ENCODE measurements around the gene TDRD6. TPM values are rescaled to one million over a fixed set of nuclear protein-coding genes. Genes with fewer than 3 reads are reported as not detected.
"Not testable (repeated sequence)": the region's sequence is repeated elsewhere in the genome, so short reads cannot be mapped to it uniquely, and the experiment has no call there.

The TDRD6 gene, protein sequence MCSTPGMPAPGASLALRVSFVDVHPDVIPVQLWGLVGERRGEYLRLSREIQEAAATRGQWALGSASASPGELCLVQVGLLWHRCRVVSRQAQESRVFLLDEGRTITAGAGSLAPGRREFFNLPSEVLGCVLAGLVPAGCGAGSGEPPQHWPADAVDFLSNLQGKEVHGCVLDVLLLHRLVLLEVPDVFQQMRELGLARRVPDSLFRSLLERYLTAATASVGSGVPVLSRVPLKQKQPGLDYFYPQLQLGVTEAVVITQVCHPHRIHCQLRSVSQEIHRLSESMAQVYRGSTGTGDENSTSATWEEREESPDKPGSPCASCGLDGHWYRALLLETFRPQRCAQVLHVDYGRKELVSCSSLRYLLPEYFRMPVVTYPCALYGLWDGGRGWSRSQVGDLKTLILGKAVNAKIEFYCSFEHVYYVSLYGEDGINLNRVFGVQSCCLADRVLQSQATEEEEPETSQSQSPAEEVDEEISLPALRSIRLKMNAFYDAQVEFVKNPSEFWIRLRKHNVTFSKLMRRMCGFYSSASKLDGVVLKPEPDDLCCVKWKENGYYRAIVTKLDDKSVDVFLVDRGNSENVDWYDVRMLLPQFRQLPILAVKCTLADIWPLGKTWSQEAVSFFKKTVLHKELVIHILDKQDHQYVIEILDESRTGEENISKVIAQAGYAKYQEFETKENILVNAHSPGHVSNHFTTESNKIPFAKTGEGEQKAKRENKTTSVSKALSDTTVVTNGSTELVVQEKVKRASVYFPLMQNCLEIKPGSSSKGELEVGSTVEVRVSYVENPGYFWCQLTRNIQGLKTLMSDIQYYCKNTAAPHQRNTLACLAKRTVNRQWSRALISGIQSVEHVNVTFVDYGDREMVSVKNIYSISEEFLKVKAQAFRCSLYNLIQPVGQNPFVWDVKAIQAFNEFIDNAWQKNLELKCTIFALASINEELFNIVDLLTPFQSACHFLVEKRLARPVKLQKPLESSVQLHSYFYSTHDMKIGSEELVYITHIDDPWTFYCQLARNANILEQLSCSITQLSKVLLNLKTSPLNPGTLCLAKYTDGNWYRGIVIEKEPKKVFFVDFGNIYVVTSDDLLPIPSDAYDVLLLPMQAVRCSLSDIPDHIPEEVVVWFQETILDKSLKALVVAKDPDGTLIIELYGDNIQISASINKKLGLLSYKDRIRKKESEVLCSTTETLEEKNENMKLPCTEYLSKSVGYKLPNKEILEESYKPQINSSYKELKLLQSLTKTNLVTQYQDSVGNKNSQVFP (N-terminal part only)
- 1 to 10 TPM; 1.6 to 3.8 (median 2.0) TPM for polyA plus RNA-seq (ENCODE audit: insufficient read length in 3 of 3)
- long read RNA-seq, donor 1: 0 reads
- long read RNA-seq, donor 2: 0 reads
- long read RNA-seq, donor 3: 0 reads
- long read RNA-seq, donor 4: 0 reads
- long read RNA-seq, donor 5: 0 reads
- long read RNA-seq, donor 6: 0 reads
- long read RNA-seq, donor 7: 0 reads
- long read RNA-seq, donor 8: 0 reads
- long read RNA-seq, donor 9: 0 reads
- long read RNA-seq, donor 10: 0 reads
- long read RNA-seq, donor 11: 0 reads
- long read RNA-seq, donor 12: 0 reads
- long read RNA-seq, donor 13: 0 reads
- long read RNA-seq, donor 14: 0 reads
- long read RNA-seq, donor 15: 0 reads
- long read RNA-seq, donor 16: 0 reads

DNA sequence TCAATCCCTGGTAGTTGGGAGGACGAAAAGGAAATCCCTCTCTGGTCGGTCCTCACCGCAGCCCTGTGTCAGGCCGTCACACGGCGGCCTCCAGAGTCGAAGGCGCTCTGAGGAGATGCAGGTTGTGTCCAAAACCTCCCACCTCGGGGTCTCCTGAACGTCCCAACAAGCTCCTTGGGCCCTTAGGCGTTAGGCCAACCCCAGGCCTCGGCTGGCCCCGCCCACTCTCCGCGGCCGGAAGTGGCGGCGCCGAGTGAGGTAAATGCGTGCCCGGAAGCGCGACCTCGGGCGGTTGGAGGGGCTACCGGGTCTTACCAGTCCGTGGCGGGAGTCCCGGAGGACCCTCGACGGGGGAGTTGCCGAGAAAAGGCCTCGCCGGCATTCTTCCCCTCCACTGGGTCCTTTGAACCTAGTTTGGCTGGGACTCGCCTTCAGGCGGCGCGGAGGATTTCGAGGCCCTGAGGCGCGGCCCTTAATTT is at the start of gene TDRD6:
Gene TDRD6 (plus strand): TSS at position 267 of the 479 bp plus-strand sequence. CDS start 244 bp downstream, outside the sequence.
- no peak for DNase-seq

DNA sequence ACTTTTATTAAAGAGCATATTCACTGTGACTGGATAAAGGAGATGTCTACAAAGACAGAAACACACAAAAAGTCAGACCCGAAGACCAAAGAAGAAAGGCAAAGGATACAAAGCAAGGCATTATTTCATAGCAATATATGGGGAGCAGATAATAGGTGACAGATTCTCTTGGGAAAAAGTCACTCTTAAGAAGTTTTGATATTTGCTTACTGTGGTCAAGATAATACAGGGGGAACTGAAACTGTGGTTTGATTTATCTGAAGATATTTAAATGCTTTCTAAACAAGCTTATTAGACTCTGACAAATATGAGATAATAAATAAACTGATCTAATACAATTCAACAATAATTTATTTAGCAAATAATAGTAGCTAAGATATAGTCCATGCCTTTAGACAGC is 49.8 kb upstream of the TDRD6 start:
- no peak for DNase-seq

DNA sequence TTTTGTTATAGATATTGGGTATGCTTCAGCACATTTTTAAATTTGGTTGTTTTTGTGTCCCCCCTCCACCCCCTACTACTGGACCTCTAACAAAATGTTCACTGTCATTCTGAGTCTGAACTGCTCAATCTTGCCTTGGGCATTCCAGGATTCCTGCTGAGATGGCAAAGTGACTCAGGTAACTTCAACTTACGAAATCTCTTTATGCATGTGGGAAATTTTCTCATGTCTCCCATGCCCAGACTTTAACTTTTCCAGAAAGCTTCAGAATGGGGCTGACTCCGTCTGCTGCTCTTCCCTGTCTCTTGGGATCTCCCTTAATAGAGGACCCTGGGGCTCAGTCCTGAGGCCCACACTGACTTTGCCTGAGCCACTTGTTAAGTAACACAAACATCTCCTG is 49.0 kb upstream of the TDRD6 start:
- no peak for DNase-seq

DNA sequence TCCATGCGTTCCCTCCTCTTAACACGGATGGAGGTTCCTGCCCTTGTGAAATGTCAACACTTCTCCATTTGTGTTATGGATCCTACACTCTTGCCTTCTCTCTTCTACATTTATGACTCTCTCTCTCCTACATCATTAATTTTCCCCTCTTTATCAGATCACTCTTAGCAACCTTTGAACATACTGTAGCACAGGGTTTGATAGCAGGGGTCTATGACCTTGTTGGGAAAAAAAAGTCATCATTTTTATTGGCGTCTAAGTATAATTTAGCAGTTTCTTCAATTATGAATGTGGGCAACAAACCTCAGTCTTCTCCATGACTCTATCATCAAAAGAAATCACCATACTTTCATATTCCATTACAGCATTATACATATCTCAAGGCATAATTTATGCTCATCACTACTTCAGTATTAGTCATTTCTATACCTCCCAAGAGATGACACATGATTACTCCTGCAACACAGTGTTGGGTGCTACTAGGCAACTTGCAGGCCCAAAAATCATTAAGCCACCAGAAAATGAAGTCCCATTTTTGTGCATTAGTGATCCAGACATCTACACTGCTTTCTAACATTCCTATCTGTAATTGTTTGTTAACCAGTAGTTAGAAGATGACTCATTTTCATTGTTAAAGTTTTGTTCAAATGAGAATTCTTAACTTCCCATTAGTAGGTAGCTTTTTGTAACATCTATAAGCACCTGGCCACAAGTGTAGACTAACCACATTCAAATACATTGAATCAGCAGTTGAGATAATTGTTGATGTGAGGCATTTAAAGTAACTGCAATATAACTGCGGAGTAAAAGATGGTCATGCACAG is 44.5 kb upstream of the TDRD6 start:
- no peak for DNase-seq

- DNase-seq: no peak
Observed at GRCh38 chr6:46645265-46645664, 42.4 kb upstream of the TDRD6 start.

DNA sequence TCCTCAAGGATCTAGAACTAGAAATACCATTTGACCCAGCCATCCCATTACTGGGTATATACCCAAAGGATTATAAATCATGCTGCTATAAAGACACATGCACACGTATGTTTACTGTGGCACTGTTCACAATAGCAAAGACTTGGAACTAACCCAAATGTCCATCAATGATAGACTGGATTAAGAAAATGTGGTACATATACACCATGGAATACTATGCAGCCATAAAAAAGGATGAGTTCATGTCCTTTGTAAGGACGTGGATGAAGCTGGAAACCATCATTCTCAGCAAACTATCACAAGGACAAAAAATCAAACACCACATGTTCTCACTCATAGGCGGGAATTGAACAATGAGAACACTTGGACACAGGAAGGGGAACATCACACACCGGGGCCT is 39.6 kb upstream of the TDRD6 start:
- not testable (repeated sequence) for DNase-seq

DNA sequence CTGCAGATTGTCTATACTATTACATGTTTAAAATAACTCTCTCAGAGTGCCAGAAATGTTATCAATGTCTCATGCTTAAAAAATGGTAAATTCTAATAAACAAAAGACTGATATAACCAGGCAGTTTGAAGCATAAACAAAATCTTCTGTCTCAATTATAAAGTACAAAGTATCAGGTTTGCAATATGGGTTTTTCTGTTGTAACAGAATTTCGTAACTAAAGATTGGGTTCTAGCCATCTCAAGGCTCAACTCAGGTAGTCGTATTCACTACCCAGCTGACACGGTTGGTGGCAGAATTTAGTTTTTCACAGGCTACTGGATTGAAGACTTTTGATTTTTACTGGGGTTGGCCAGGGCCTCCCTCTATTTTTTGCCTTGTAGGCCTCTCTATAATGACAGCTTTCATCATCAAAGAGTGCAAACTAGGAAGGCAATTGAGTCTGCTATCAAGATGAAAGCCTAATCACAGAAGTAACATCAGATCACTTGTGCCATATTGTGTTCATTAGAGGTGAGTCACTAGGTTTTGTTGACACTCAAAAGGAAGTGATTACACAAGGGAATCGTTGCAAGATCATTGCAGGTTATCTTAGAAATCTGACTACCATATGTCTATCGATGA is 38.7 kb upstream of the TDRD6 start:
- DNase-seq: no peak

DNA sequence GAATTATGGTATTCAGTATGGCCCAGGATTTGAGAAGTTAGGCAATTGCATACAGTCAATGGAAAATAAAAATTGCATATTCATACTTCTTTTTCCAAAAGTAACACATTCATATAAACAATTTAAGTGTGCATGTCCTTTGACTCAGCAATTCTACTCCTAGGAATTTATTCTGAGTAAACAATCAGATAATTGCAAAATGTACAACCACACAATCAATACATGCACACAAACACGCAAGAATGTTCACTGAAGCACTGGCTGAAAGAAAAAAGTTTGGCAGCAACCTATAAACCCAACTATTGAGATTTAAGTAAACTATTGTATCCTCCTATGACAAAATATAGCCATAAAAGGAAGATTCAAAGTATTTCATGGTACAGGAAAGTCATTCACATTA is 36.7 kb upstream of the TDRD6 start:
- DNase-seq: no peak

GRCh38 chr6:46651816-46652215 is 35.9 kb upstream of the TDRD6 start:
- peak; percentile 17 for DNase-seq

- DNase-seq: peak; percentile 5
Observed at GRCh38 chr6:46652232-46652602, 35.5 kb upstream of the TDRD6 start.

GRCh38 chr6:46652603-46653438 is 34.9 kb upstream of the TDRD6 start, which contains the start of the genes CYP39A1 and SLC25A27:
Gene CYP39A1, minus strand, starts transcription at chr6:46652818. Its CDS starts 236 bp downstream, at chr6:46652582.
Gene SLC25A27, plus strand, starts transcription at chr6:46652975. Its CDS starts 218 bp downstream, at chr6:46653193.
- peak; percentile 95 for DNase-seq

GRCh38 chr6:46653439-46654195 is 34.1 kb upstream of the TDRD6 start:
- no peak for DNase-seq

- DNase-seq: no peak
Observed at GRCh38 chr6:46655803-46656202, 31.9 kb upstream of the TDRD6 start.

GRCh38 chr6:46657642-46658041 is 30.0 kb upstream of the TDRD6 start:
- DNase-seq: no peak

DNA sequence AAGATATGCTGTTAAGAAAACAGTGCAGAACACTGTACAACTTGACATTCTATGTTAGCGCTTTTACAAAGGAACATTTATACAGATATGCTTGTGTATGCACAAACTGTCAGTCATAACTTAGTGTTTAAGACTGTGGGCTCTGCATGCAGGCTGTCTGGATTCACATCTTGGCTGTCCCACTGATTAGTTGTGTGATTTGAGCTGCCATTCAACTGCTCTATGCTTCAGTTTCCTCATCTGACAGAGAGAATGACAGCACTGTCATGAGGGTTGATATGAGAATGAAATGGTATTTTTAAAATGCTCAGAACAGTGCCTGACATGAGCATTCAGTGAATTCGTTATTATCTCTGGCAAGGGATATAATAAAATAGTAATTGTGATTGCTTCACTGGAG is 26.2 kb upstream of the TDRD6 start:
- no peak for DNase-seq

DNA sequence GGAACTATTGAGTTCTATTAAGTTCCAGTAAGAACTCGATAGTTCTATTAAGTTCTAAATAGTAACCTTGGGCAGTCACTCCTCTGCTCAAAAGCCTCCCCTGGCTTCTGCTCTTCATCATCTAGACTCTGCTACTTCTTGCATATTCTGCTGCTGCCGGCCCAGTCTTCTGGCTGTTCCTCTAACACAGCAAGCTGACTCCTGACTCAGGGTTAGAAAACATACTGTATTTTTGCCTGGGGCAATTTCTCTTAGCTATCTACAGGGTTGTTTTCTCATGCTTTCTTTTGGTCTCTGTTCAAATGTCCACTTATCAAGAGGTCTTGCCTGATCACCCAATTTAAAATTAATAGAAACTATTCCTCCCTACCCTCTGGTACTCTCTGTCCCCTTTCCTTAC is 20.3 kb upstream of the TDRD6 start:
- no peak for DNase-seq

DNA sequence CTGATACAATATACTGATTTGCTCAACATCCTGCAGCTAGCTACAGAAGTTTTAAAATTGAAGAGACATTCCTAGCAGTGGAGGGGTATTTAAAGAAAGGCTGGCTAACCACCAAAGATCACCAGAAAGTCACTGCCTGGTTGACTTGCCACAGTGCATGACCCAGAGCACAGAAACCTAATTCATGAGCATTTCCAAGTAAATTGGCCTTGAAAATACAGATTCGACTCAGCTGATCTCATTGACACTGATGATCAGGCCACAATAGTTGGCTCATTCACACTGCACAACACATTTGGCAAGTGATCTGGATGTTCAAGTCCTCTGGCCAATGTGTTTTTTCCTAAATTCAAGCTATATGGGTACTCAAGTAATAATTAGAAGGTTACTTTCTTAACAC is 13.3 kb upstream of the TDRD6 start:
- no peak for DNase-seq
